Stomach smooth muscle (tissue), 2 donors: ENCODE data around the gene IL34.
"Not testable (repeated sequence)": the region's sequence is repeated elsewhere in the genome, so short reads cannot be mapped to it uniquely, and the experiment has no call there.

Experiments
- H3K27ac ChIP-seq: one replicate; pipeline ENCODE4 v1.7.0; 2013; ENCODE audit warnings: mild to moderate bottlenecking, low read length, inconsistent platforms
- H3K27me3 ChIP-seq, 2 donors: one replicate each; pipeline ENCODE4 v1.7.0; 2013; ENCODE audit warnings: low read length in 2 of 2; ENCODE audit not compliant: insufficient read depth in 2 of 2, control insufficient read depth in 1 of 2
- H3K36me3 ChIP-seq, 2 donors: one replicate each; pipeline ENCODE4 v1.7.0; 2013; ENCODE audit warnings: low read length in 2 of 2; ENCODE audit not compliant: control insufficient read depth in 2 of 2, insufficient read depth in 2 of 2
- H3K4me1 ChIP-seq: one replicate; pipeline ENCODE4 v1.7.0; 2013; ENCODE audit warnings: low read length; ENCODE audit not compliant: control insufficient read depth, insufficient read depth
- H3K4me3 ChIP-seq, 2 donors: one replicate each; pipeline ENCODE4 v1.7.0; 2013; ENCODE audit warnings: low read length in 2 of 2
- H3K9ac ChIP-seq, 2 donors: one replicate each; pipeline ENCODE4 v1.7.0; 2013; ENCODE audit warnings: low read length in 2 of 2, mild to moderate bottlenecking in 1 of 2
- H3K9me3 ChIP-seq, 2 donors: one replicate each; pipeline ENCODE4 v1.7.0; 2013; ENCODE audit warnings: low read length in 2 of 2; ENCODE audit not compliant: control insufficient read depth in 2 of 2
- donor health status: healthy.
- donor health status: Pancreatic carcinoma.

The IL34 gene

DNA sequence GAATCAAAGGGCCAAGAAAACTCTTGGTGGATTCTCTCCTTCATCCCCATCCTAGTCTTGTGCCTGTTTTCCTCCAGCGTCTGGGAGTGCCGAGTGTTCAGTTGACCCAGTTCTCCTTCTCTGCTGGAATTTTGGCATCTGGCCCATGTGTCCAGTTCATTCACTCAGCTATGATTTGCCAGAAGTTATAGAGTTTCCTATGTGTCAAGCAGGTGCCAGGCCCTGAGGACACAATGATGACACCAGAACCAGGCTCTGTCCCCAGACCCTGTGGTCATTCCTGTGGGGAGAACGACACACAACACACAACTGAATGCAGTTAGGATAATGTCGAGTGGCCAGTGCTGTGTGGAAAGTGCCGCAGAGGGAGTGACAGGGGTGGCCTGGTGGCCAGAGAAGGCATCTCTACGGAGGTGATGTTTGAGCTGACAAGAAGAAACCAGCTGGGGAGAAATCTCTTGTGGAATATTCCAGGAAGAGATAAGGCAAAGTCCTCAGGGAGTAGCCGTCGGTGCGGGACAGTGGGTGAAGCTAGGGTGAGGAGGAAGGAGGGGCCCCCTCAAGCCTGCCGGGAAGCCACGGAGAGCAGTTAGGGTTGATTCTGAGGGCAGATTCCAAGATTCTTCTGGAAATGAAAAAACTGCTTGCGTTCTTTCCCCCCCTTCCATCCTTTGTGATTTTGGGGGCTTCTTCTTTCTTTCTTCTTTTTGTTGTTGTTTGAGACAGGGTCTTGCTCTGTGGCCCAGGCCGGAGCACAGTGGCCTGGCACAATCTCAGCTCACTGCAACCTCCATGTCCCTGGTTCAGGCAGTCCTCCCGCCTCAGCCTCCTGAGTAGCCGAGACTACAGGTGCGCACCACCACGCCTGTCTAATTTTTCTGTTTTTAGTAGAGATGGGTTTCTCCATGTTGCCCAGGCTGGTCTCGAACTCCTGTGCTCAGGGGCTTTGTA is 35.8 kb upstream of the IL34 start:
- Histone ChIP-seq H3K27me3 (no peaks in the 10 kb centered on the region), H3K27ac (no peak overlapping the region), H3K9me3 (no peaks in the 10 kb centered on the region), H3K9ac (no peak overlapping the region), H3K4me3 (no peak overlapping the region), H3K36me3 (no peaks in the 10 kb centered on the region), H3K4me1 (no peaks in the 10 kb centered on the region)

DNA sequence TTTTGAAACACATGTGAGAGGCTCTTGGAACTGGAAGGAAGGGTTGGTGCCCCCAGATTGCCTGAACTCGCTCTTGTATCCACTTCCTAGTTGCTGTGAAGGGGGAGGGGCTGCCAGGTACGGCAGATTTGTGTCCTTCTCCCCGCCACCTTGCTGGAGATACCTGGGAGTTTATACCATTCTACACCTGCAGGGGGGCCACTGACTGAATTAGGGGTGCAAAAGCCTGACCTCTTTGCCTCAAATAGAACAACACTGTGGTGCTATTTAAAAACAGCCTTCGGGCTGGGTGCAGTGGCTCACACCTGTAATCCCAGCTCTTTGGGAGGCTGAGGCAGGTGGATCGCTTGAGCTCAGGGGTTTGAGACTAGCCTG is 35.1 kb upstream of the IL34 start:
- Histone ChIP-seq H3K4me1 (no peaks in the 10 kb centered on the region), H3K9ac (no peak overlapping the region), H3K27me3 (no peaks in the 10 kb centered on the region), H3K4me3 (no peak overlapping the region), H3K9me3 (no peaks in the 10 kb centered on the region), H3K27ac (no peak overlapping the region), H3K36me3 (no peaks in the 10 kb centered on the region)

DNA sequence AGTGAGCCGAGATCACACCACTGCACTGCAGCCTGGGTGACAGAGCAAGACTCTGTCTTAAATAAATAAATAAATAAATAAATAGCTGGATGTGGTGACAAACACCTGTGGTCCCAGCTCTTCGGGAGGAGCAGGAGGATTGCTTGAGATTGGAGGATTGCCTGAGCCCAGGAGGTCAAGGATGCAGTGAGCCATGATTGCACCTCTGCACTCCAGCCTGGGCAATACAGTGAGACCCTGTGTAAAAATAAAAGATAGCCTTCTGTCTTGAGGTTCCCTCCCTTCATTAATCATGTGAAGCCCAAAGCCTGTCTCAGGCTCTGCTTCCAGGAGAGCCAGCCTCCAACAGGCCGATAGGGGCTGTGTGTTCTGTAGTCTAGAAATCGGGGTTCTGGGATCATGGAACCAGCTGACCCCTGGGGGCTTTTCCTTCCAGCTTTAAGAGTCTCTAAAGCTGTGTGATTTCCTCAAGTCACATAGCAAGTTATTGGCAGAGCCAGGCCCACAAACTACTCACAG is 34.5 kb upstream of the IL34 start:
- H3K27me3 ChIP-seq: no peaks in the 10 kb centered on the region
- no peak overlapping the region for H3K27ac ChIP-seq
- no peak overlapping the region for H3K9ac ChIP-seq
- H3K9me3 ChIP-seq: no peaks in the 10 kb centered on the region
- no peaks in the 10 kb centered on the region for H3K4me1 ChIP-seq
- H3K4me3 ChIP-seq: no peak overlapping the region
- no peaks in the 10 kb centered on the region for H3K36me3 ChIP-seq

DNA sequence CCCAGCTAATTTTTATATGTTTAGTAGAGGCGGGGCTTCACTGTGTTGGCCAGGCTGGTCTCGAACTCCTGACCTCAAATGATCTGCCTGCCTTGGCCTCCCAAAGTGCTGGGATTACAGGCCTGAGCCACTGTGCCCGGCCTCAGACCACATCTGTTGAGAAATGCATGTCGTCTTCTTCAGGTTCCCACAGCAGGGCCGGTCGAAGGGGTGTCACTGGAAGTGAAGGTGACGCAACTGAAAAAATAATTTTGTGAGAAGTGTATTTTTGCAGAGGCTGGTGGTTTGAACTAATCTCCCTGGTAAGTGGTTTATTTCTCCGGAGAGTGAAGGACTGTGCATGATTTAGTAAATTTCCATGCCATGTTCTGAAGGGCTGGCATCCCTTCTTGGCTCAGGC is 33.4 kb upstream of the IL34 start:
- H3K4me1 ChIP-seq: no peaks in the 10 kb centered on the region
- H3K9me3 ChIP-seq: no peaks in the 10 kb centered on the region
- no peaks in the 10 kb centered on the region for H3K36me3 ChIP-seq
- H3K27ac ChIP-seq: no peak overlapping the region
- H3K9ac ChIP-seq: no peak overlapping the region
- no peaks in the 10 kb centered on the region for H3K27me3 ChIP-seq
- H3K4me3 ChIP-seq: no peak overlapping the region

DNA sequence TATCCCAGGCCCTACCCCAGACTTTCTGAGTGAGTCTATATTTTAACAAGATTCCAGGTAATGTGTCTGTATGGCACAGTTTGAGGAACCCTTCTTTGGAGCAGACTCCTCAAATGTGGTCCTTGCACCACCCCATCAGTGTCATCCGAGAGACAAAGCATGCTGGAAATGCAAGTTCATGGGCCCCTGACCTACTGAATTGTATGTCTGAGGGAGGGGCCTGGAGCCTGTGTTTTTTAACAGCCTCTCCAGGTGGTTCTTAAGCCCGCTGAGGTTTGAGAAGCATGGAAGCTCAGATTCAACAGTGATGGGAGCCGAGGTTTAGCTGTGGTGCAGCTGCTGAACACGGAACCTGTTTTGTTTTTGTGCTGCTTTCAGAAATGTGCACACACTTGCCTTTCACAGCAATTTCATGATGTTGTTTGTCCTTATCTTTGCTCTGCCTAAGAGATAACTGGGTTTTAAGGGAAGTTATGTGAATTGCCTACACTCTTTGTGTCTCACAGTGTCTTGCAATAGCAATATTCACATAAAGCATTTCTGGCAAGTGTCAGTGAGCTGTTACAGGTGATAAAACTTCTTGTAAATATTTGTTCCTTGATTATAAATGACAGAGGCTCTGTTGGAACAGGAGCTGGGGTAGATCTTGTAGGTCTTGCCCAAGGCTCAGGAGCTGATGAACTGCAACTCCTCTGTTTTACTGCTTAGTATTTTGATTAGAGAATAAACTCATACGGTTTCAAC is 32.0 kb upstream of the IL34 start:
- no peak overlapping the region for H3K27ac ChIP-seq
- no peak overlapping the region for H3K9ac ChIP-seq
- H3K27me3 ChIP-seq: no peaks in the 10 kb centered on the region
- H3K4me3 ChIP-seq: no peak overlapping the region
- no peaks in the 10 kb centered on the region for H3K4me1 ChIP-seq
- no peaks in the 10 kb centered on the region for H3K36me3 ChIP-seq
- H3K9me3 ChIP-seq: no peaks in the 10 kb centered on the region

DNA sequence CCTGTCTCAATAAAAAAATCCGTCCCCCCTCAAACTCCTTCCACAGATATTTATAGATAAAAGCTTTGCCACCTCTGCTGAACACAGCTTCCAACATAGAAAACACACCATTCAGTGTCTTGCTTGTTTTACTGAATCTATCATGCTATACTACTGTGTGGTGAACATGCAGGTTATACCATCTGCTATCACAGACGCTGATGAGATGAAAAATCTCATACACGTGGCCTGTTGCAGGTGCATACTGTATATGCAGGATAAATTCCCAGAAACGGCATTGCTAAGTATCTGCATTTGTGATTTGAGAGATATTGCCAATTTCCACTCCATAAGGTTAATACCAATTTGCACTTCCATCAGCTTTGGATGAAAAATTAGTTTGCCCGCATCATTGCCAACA is 30.4 kb upstream of the IL34 start:
- Histone ChIP-seq H3K27me3 (no peaks in the 10 kb centered on the region), H3K4me3 (no peak overlapping the region), H3K27ac (no peak overlapping the region), H3K4me1 (no peaks in the 10 kb centered on the region), H3K9ac (no peak overlapping the region), H3K36me3 (no peaks in the 10 kb centered on the region), H3K9me3 (no peaks in the 10 kb centered on the region)

DNA sequence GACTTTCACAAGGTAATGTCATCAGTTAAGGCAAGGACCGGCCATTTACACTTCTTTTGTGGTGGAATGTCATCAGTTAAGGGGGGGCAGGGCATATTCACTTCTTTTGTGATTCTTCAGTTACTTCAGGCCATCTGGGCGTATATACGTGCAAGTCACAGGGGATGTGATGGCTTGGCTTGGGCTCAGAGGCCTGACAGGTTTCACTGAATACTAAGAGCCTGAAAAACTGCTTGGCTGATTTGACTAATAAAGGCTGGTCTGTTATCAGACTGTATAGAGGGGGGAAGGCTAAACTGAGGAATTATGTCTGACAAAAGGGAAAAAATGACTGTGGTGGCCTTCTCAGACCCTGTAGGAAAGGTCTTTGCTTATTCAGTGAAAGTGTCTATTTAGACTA is 24.5 kb upstream of the IL34 start:
- not testable (repeated sequence) for H3K9me3 ChIP-seq, H3K9ac ChIP-seq, H3K4me3 ChIP-seq, H3K27ac ChIP-seq, H3K27me3 ChIP-seq, H3K4me1 ChIP-seq, H3K36me3 ChIP-seq

DNA sequence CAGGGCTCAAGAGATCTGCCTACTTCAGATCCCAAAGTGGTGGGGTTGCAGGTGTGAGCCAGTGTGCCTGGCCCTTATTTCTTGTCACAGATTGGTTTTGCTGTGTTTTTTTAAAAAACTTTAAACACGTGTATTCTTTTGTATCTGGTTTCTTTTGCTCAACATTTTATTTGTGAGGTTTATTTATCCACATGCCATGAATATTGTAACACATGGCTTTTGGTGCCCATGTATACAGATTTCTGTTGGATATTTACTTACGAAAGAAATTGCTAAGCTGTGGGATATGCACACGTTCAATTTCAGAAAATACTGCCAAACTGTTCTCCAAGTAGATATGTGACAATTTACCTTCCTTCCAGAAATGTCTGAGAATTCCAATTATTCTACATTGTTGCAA is 18.7 kb upstream of the IL34 start:
- Histone ChIP-seq H3K27ac (no peak overlapping the region), H3K27me3 (no peaks in the 10 kb centered on the region), H3K9ac (no peak overlapping the region), H3K4me1 (peaks cover 2% of the 10 kb centered on the region), H3K36me3 (no peaks in the 10 kb centered on the region), H3K9me3 (no peaks in the 10 kb centered on the region), H3K4me3 (no peak overlapping the region)

DNA sequence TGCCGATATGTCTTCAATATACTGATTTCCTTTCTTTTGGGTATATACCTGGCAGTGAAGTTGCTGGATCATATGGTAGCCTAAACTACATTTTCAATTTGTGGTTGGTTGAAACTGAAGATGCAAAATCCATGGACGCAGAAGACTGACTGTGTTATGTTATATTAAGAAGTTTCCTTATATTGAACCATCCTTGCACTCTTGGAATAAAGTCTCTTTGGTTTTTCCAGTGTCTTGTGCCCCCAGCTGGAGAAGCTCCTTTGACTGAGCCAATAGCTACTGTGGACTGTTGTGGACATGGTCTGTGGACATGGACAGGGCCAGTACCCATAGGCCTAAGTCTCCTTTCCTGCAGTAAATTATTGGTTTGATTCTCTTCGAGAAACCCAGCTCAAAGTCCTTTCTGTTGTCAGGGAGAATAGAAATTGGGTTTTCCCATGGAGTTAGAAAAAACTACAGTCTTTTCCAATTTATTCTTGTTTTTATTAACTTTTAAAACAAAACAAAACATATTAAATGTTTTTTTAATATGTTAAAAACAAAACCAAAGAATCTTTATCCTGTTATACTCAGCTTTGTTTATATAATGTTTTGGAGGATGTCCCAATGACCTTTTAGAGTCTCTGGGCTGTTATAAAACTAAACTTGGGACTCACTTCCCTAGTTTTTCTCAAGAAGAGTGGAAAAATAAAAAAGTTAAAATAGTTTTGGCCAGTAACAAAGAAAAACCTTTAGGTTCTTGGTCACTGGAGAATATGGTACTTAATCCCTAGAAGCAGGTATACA is 15.2 kb upstream of the IL34 start:
- H3K36me3 ChIP-seq: no peaks in the 10 kb centered on the region

DNA sequence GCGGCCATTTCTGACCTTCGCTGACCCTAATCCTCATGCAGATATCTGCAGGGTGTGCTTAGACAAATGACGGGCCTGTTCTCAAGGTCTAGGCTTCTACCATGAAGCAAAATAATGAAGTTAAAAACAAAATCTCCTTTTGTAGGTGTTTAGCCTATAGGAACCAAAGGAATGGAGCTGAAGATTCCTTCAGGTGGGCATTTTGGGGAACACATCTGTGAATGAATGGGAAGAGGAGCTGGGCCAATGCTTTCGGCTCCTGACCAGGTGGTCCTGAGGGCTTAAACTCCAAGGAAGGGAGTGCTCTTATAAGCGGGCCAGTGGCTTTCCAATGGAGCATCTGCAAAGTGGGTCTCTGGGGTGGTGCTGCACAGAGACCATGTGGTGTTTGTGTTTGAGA is 14.1 kb upstream of the IL34 start:
- H3K27me3 ChIP-seq: no peaks in the 10 kb centered on the region
- H3K4me1 ChIP-seq: peaks cover 2% of the 10 kb centered on the region
- no peak overlapping the region for H3K27ac ChIP-seq
- no peak overlapping the region for H3K9ac ChIP-seq
- no peaks in the 10 kb centered on the region for H3K9me3 ChIP-seq
- H3K4me3 ChIP-seq: no peak overlapping the region
- H3K36me3 ChIP-seq: no peaks in the 10 kb centered on the region

More for the DNA sequence above, 15.2 kb upstream of the IL34 start:
- no peaks in the 10 kb centered on the region for H3K27me3 ChIP-seq
- H3K4me3 ChIP-seq: no peak overlapping the region
- H3K9ac ChIP-seq: no peak overlapping the region
- no peak overlapping the region for H3K27ac ChIP-seq
- peaks cover 2% of the 10 kb centered on the region for H3K4me1 ChIP-seq
- no peaks in the 10 kb centered on the region for H3K9me3 ChIP-seq
